Calu3 (cell line): ENCODE measurements around the gene CTNNA2. TPM values are rescaled to one million over a fixed set of nuclear protein-coding genes. Genes with fewer than 3 reads are reported as not detected.

Experiments
- BruUV-seq: library from RNA; stranded (reverse); fragments of 400-500 nt; replicated peaks from 2 replicates; lab custom pipeline; 2021; lab: Mats Ljungman, UMichigan
- CTCF ChIA-PET: fragments of 300-600 bp; sonication (Branson Sonifier 250); formaldehyde crosslinking; loops from one replicate; lab custom pipeline; 2022; ENCODE audit warnings: antibody characterized with exemption; lab: Charles Lee
- DNase-seq: peaks from one replicate; pipeline ENCODE4 v3.0.0; 2022
- H3K27ac Mint-ChIP-seq: one replicate; pipeline ENCODE4 v1.8.0; 2022; ENCODE audit warnings: mixed read lengths; ENCODE audit not compliant: unreplicated experiment
- H3K27me3 Mint-ChIP-seq: one replicate; pipeline ENCODE4 v1.8.0; 2022; ENCODE audit warnings: mixed read lengths; ENCODE audit not compliant: unreplicated experiment
- H3K36me3 Mint-ChIP-seq: one replicate; pipeline ENCODE4 v1.8.0; 2022; ENCODE audit warnings: mild to moderate bottlenecking, moderate library complexity, mixed read lengths; ENCODE audit not compliant: insufficient read depth, unreplicated experiment
- H3K4me1 Mint-ChIP-seq: one replicate; pipeline ENCODE4 v1.8.0; 2022; ENCODE audit warnings: mild to moderate bottlenecking, low read depth, mixed read lengths; ENCODE audit not compliant: unreplicated experiment
- H3K4me3 Mint-ChIP-seq: one replicate; pipeline ENCODE4 v1.8.0; 2022; ENCODE audit warnings: mild to moderate bottlenecking, low read depth, moderate library complexity, mixed read lengths; ENCODE audit not compliant: unreplicated experiment
- H3K9me3 Mint-ChIP-seq: one replicate; pipeline ENCODE4 v1.8.0; 2022; ENCODE audit warnings: low read depth, mixed read lengths; ENCODE audit not compliant: unreplicated experiment
- CTCF ChIP-seq: fragments of 200-600 bp; IDR thresholded peaks from one replicate; pipeline ENCODE4 v1.8.0; 2022; ENCODE audit warnings: antibody characterized with exemption; ENCODE audit not compliant: unreplicated experiment
- intact Hi-C: fragments of 100-400 bp; cut with micrococcal nuclease; formaldehyde crosslinking; loops from one replicate; pipeline ENCODE4 v1.10.0; 2022; ENCODE audit not compliant: unreplicated experiment
- total RNA-seq: library from RNA; stranded (reverse); gene quantifications from 2 replicates; pipeline ENCODE4 v1.2.3, GENCODE V29; 2022

The CTNNA2 gene
- total RNA-seq, 1 experiment from 2014 or later: not detected

- Mint-ChIP-seq H3K36me3 (no peaks in the 10 kb centered on the region), H3K4me3 (no peak overlapping the region), H3K27ac (no peak overlapping the region), H3K27me3 (no peaks in the 10 kb centered on the region), H3K4me1 (no peaks in the 10 kb centered on the region), H3K9me3 (peaks cover 6% of the 10 kb centered on the region)
- no peak for TF ChIP-seq CTCF
- CTCF ChIA-PET: no interaction called here
- intact Hi-C loops: no loop called here
- DNase-seq: no peak
- BruUV-seq: no TSS peak
Measured at GRCh38 chr2:80302314-80303005, 789.6 kb downstream of the CTNNA2 start.

- Mint-ChIP-seq H3K4me1 (no peaks in the 10 kb centered on the region), H3K4me3 (no peak overlapping the region), H3K27me3 (no peaks in the 10 kb centered on the region), H3K36me3 (no peaks in the 10 kb centered on the region), H3K9me3 (peaks cover 9% of the 10 kb centered on the region), H3K27ac (no peak overlapping the region)
- TF ChIP-seq CTCF: no peak
- intact Hi-C loops: no loop called here
- CTCF ChIA-PET: no interaction called here
- no TSS peak for BruUV-seq
- no peak for DNase-seq
Measured at GRCh38 chr2:80303006-80303908, 790.4 kb downstream of the CTNNA2 start.

GRCh38 chr2:80303909-80304837 lies 791.3 kb downstream of the CTNNA2 start, which contains the start of gene LRRTM1:
Gene LRRTM1 (minus strand): TSS chr2:80304752. CDS start chr2:80303819, 933 bp downstream.
- no peak for TF ChIP-seq CTCF
- H3K27ac Mint-ChIP-seq: no peak within 1 kb of the TSS
- no TSS peak for BruUV-seq
- H3K27me3 Mint-ChIP-seq: no peaks in the 10 kb centered on the region
- intact Hi-C loops: no loop called here
- DNase-seq: no peak
- H3K4me1 Mint-ChIP-seq: no peaks in the 10 kb centered on the region
- peaks cover 10% of the 10 kb centered on the region for H3K9me3 Mint-ChIP-seq
- H3K36me3 Mint-ChIP-seq: no peaks in the 10 kb centered on the region
- no peak within 1 kb of the TSS for H3K4me3 Mint-ChIP-seq
- CTCF ChIA-PET: no interaction called here

GRCh38 chr2:80311304-80311703 lies 798.5 kb downstream of the CTNNA2 start:
- no peaks in the 10 kb centered on the region for H3K36me3 Mint-ChIP-seq
- BruUV-seq: no TSS peak
- peaks cover 18% of the 10 kb centered on the region for H3K9me3 Mint-ChIP-seq
- CTCF ChIA-PET: no interaction called here
- no peak for DNase-seq
- no peak overlapping the region for H3K4me3 Mint-ChIP-seq
- H3K4me1 Mint-ChIP-seq: no peaks in the 10 kb centered on the region
- H3K27ac Mint-ChIP-seq: no peak overlapping the region
- intact Hi-C loops: no loop called here
- no peak for TF ChIP-seq CTCF
- no peaks in the 10 kb centered on the region for H3K27me3 Mint-ChIP-seq
